Measurements from ENCODE around the gene IRF2BP1.

The IRF2BP1 gene

GRCh38 chr19:45863335-45863839 lies 22.6 kb downstream of the IRF2BP1 start:
- no peak for DNase-seq (ENCODE audit: low read depth)

DNA sequence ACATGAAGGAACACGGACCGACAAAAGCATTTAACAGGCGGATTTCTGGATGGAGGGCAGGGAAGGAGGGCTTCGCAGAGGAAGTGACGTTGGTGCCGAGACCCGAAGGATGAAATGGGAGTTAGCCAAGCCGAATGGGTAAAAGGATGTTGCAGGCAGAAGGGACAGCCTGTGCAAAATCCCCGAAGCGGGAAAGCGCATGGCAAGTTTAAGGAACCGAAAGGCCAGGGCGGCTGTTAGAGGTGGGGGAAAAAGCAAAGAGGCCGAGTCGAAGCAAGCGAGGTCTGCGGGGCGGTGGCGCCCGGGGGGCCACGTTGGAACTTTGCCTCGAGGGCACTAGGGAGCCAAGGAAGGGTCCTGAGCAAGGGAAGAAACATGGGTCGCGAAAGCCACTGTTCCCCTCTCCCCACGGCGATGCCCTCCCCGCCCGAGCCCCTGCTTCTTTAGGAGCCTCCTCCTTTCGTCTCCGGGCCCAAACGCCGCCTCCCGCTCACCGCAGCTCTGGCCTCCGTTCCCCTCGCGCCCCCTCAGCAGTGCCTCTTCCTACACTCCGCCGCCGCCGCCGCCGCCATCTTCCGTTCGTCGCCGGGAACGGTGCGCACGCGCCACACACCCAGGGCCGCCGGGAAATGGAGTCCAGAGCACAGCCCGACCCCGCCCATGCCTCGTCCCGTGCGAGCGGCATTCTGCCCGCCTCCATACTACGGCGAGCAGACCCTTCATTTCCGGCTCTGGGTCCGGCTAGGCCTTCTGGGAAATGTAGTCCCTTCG lies 23.2 kb downstream of the IRF2BP1 start, which contains the start of gene SYMPK:
SYMPK (minus strand) TSS at position 584 of the 771 bp plus-strand sequence. CDS start 8,652 bp downstream, outside the sequence.
- DNase-seq (ENCODE audit: low read depth), result peak; percentile 99

- DNase-seq (ENCODE audit: low read depth), result no peak
Observed at GRCh38 chr19:45862271-45862563, 23.7 kb downstream of the IRF2BP1 start.

- DNase-seq (ENCODE audit: low read depth), result no peak
Observed at GRCh38 chr19:45860359-45861259, 25.3 kb downstream of the IRF2BP1 start.

- no peak for DNase-seq (ENCODE audit: low read depth)
Observed at GRCh38 chr19:45854167-45854778, 31.7 kb downstream of the IRF2BP1 start.

DNA sequence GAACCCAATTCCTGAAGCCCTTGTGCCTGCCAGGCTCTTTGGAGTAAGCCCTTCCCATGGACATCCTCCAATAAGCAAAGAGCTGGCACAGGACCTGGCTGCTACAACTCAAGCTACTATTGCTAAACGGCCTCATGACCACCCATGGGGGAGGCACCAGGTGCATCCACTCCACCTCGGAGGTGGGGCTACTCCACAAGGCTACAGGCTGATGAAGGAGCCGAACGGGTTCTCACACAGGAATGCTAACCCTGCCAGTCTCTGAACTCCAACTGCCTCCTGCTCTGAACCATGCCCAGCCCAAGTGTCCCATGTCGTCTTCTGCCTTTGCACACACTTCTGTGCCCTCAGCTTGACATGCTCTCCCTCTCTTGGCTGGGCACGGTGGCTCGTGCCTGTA lies 33.0 kb downstream of the IRF2BP1 start:
- no peak for DNase-seq (ENCODE audit: low read depth)

GRCh38 chr19:45852145-45852750 lies 33.7 kb downstream of the IRF2BP1 start:
- DNase-seq (ENCODE audit: low read depth), result no peak

DNA sequence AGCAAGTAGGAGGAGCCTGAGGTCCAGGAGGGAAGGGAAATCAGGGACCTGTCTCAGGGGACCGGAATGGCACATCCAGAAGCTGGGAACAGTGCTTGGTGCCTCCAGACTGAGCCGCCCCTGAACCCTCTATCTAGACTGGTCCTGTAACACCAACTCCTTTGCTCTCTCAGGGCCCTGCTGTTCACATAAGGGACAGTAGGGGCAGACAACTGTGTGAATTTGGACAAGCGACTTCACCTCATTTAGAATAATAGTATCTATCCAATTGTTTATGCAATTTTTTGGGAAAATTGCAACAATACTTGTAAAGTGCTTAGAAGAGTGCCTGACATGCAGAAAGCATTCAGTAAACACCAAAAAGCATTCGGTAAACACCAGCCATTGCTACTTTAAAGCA lies 37.0 kb downstream of the IRF2BP1 start:
- no peak for DNase-seq (ENCODE audit: low read depth)

DNA sequence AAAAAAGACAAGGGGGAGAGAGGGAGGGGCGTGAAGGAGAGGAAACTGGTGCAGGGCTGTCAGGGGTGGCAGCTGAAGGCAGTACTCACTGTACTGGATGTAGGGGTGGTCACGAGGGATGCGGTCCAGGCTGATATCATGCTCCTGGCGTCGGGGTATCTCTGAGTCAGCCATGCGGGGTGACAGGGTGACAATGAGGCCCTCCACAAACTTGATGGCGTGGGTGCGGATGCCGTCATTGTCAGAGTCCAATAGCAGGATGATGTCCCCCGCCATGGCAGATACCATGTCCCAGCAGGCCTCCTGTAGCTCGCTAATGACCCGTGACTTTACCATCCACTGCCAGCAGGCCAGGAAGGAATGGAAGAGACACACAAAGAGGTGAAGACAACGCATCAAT lies 38.3 kb downstream of the IRF2BP1 start:
- no peak for DNase-seq (ENCODE audit: low read depth)

GRCh38 chr19:45842198-45842597 lies 43.7 kb downstream of the IRF2BP1 start:
- DNase-seq (ENCODE audit: low read depth), result no peak

- no peak for DNase-seq (ENCODE audit: low read depth)
Observed at GRCh38 chr19:45834970-45835369, 51.0 kb downstream of the IRF2BP1 start.

Measured in T-helper 22 cell (primary cell).